OCI-LY1 (cell line): ENCODE results near the gene CCRL2.

ENCODE experiments used
- H2AFZ ChIP-seq: fragments of 200-600 bp; sonication (generic), shearing (Covaris generic); 2 replicates; pipeline ENCODE4 v1.6.0; 2014; ENCODE audit warnings: antibody characterized with exemption, mild to moderate bottlenecking, low read length
- H3F3A ChIP-seq: fragments of 200-600 bp; sonication (generic), shearing (Covaris generic); 2 replicates; pipeline ENCODE4 v1.6.0; 2014; ENCODE audit warnings: mild to moderate bottlenecking, antibody characterized with exemption, low read length, moderate library complexity; ENCODE audit not compliant: insufficient read depth
- H3K27ac ChIP-seq: fragments of 200-600 bp; sonication (generic); 2 replicates; pipeline ENCODE4 v1.5.1; 2014; ENCODE audit warnings: low read length, mixed run types, mild to moderate bottlenecking, low read depth; ENCODE audit not compliant: poor library complexity, severe bottlenecking
- H3K27me3 ChIP-seq: fragments of 200-600 bp; sonication (generic); 2 replicates; pipeline ENCODE4 v1.6.0; 2014; ENCODE audit warnings: antibody characterized with exemption, mild to moderate bottlenecking, low read length, moderate library complexity; ENCODE audit not compliant: insufficient read depth
- H3K36me3 ChIP-seq: fragments of 200-600 bp; sonication (generic); 2 replicates; pipeline ENCODE4 v1.6.1; 2014; ENCODE audit warnings: mild to moderate bottlenecking, antibody characterized with exemption, low read length, moderate library complexity, mixed read lengths; ENCODE audit not compliant: insufficient read depth
- H3K4me1 ChIP-seq: fragments of 200-600 bp; sonication (generic); 2 replicates; pipeline ENCODE4 v1.5.1; 2014; ENCODE audit warnings: mild to moderate bottlenecking, low read length, moderate library complexity; ENCODE audit not compliant: insufficient read depth, severe bottlenecking
- H3K4me2 ChIP-seq: fragments of 200-600 bp; sonication (generic), shearing (Covaris generic); 2 replicates; pipeline ENCODE4 v1.6.1; 2014; ENCODE audit warnings: low read length
- H3K4me3 ChIP-seq: fragments of 200-600 bp; sonication (generic); 2 replicates; pipeline ENCODE4 v1.5.1; 2014; ENCODE audit warnings: low read length, low read depth, mild to moderate bottlenecking, mixed read lengths; ENCODE audit not compliant: poor library complexity, severe bottlenecking
- H3K79me2 ChIP-seq: fragments of 200-600 bp; shearing (Covaris generic); 2 replicates; pipeline ENCODE4 v1.6.1; 2016; ENCODE audit warnings: mixed run types, low read length, mixed read lengths; ENCODE audit not compliant: insufficient read depth
- H3K9ac ChIP-seq: fragments of 200-600 bp; sonication (generic), shearing (Covaris generic); 2 replicates; pipeline ENCODE4 v1.6.1; 2014; ENCODE audit warnings: mild to moderate bottlenecking, low read length, mixed read lengths
- H3K9me2 ChIP-seq: fragments of 200-600 bp; sonication (generic), shearing (Covaris generic); 2 replicates; pipeline ENCODE4 v1.6.1; 2014; ENCODE audit warnings: low read depth, mild to moderate bottlenecking, low read length, mixed read lengths
- H3K9me3 ChIP-seq: fragments of 200-600 bp; shearing (Covaris generic); 2 replicates; pipeline ENCODE4 v1.6.1; 2014; ENCODE audit warnings: low read length, mixed read lengths
- H4K20me1 ChIP-seq: fragments of 200-600 bp; sonication (generic), shearing (Covaris generic); 2 replicates; pipeline ENCODE4 v1.6.0; 2016; ENCODE audit warnings: mild to moderate bottlenecking, low read length; ENCODE audit not compliant: insufficient read depth
- CTCF ChIP-seq: fragments of 200-600 bp; sonication (generic), shearing (Covaris generic); IDR thresholded peaks from 2 replicates; pipeline ENCODE4 v1.5.1; 2017; ENCODE audit warnings: mild to moderate bottlenecking, antibody characterized with exemption, low read length, moderate library complexity, mixed read lengths
- EZH2 ChIP-seq: fragments of 200-600 bp; sonication (generic), shearing (Covaris generic); IDR thresholded peaks from 2 replicates; pipeline ENCODE4 v1.8.0; 2017; ENCODE audit warnings: borderline replicate concordance, mixed run types, mild to moderate bottlenecking, antibody characterized with exemption, low read length, moderate library complexity, mixed read lengths

Gene CCRL2

GRCh38 chr3:46412786-46413298 is 5.8 kb downstream of the CCRL2 start:
- Histone ChIP-seq H3K79me2 (no peaks in the 10 kb centered on the region), H3K9me2 (no peaks in the 10 kb centered on the region), H4K20me1 (no peaks in the 10 kb centered on the region), H3K36me3 (no peaks in the 10 kb centered on the region), H3K27ac (no peak overlapping the region), H2AFZ (no peak overlapping the region), H3K9me3 (no peaks in the 10 kb centered on the region), H3K4me1 (no peaks in the 10 kb centered on the region), H3K9ac (no peak overlapping the region), H3K4me3 (no peak overlapping the region), H3K27me3 (no peaks in the 10 kb centered on the region; the same call in 1 of the 2 replicates), H3F3A (no peaks in the 10 kb centered on the region), H3K4me2 (no peak overlapping the region)
- no peak for TF ChIP-seq CTCF
- no peak for TF ChIP-seq EZH2

GRCh38 chr3:46413951-46414350 is 6.9 kb downstream of the CCRL2 start:
- Histone ChIP-seq H3K9me2 (no peaks in the 10 kb centered on the region), H3K36me3 (no peaks in the 10 kb centered on the region), H4K20me1 (no peaks in the 10 kb centered on the region), H2AFZ (no peak overlapping the region), H3K4me1 (no peaks in the 10 kb centered on the region), H3K27me3 (no peaks in the 10 kb centered on the region; the same call in 1 of the 2 replicates), H3K4me2 (no peak overlapping the region), H3K79me2 (no peaks in the 10 kb centered on the region), H3K9me3 (no peaks in the 10 kb centered on the region), H3F3A (no peaks in the 10 kb centered on the region), H3K27ac (no peak overlapping the region), H3K9ac (no peak overlapping the region), H3K4me3 (no peak overlapping the region)
- TF ChIP-seq EZH2 (no peak), CTCF (no peak)

- Histone ChIP-seq H3K27ac (no peak overlapping the region), H3F3A (no peaks in the 10 kb centered on the region), H3K9me2 (no peaks in the 10 kb centered on the region), H3K79me2 (no peaks in the 10 kb centered on the region), H3K4me1 (no peaks in the 10 kb centered on the region), H3K9ac (no peak overlapping the region), H3K4me2 (no peak overlapping the region), H2AFZ (no peak overlapping the region), H3K9me3 (no peaks in the 10 kb centered on the region), H3K4me3 (no peak overlapping the region), H4K20me1 (no peaks in the 10 kb centered on the region), H3K27me3 (no peaks in the 10 kb centered on the region; the same call in 1 of the 2 replicates), H3K36me3 (no peaks in the 10 kb centered on the region)
- TF ChIP-seq CTCF (no peak), EZH2 (no peak)
Measured at GRCh38 chr3:46414739-46415138, 7.7 kb downstream of the CCRL2 start.
